HL-60 (cell line): Measurements from ENCODE around the gene PAIP1.

Source experiments
- DNase-seq, 2 experiments: peaks; one replicate each; pipeline ENCODE4 v3.0.0-alpha.2; 2010 to 2020; ENCODE audit warnings: low read depth in 1 of 2, low spot score in 1 of 2
- H3K27ac ChIP-seq: fragments of 250-450 bp; sonication (Bioruptor Pico); replicated peaks from 2 replicates; pipeline ENCODE4 v1.5.1; 2020; ENCODE audit warnings: mild to moderate bottlenecking, moderate library complexity
- H3K27me3 ChIP-seq: fragments of 250-450 bp; sonication (Bioruptor Pico); 2 replicates; pipeline ENCODE4 v1.5.1; 2021; ENCODE audit warnings: mild to moderate bottlenecking, moderate library complexity; ENCODE audit not compliant: insufficient read depth, poor library complexity, severe bottlenecking
- H3K4me3 ChIP-seq: replicated peaks from 2 replicates; pipeline ENCODE4 v1.5.1; 2011; ENCODE audit warnings: mild to moderate bottlenecking, control low read depth, low read length; ENCODE audit not compliant: insufficient read depth
- CTCF ChIP-seq: IDR thresholded peaks from one replicate; pipeline ENCODE4 v1.5.1; 2011; ENCODE audit warnings: low read length, control low read depth, inconsistent platforms; ENCODE audit not compliant: insufficient read depth
- GABPA ChIP-seq: IDR thresholded peaks from 2 replicates; pipeline ENCODE4 v1.6.1; 2012; ENCODE audit warnings: low read depth
- POLR2AphosphoS5 ChIP-seq: IDR thresholded peaks from 2 replicates; pipeline ENCODE4 v1.6.1; 2012; ENCODE audit warnings: low read depth
- REST ChIP-seq: IDR thresholded peaks from 2 replicates; pipeline ENCODE4 v1.6.1; 2012; ENCODE audit warnings: low read depth; ENCODE audit not compliant: insufficient replicate concordance
- SPI1 ChIP-seq: IDR thresholded peaks from 2 replicates; pipeline ENCODE4 v1.6.1; 2012; ENCODE audit warnings: low read depth, mild to moderate bottlenecking, borderline replicate concordance

PAIP1 gene

GRCh38 chr5:43554497-43554896, 2.4 kb downstream of the PAIP1 start:
- Histone ChIP-seq H3K27ac (no peak overlapping the region), H3K27me3 (no peaks in the 10 kb centered on the region), H3K4me3 (no peak overlapping the region)
- no peak for DNase-seq
- no peak for TF ChIP-seq REST
- TF ChIP-seq GABPA: no peak
- no peak for TF ChIP-seq POLR2AphosphoS5
- TF ChIP-seq CTCF: no peak
- no peak for TF ChIP-seq SPI1

GRCh38 chr5:43553381-43553780, 3.5 kb downstream of the PAIP1 start:
- Histone ChIP-seq H3K4me3 (no peak overlapping the region), H3K27me3 (no peaks in the 10 kb centered on the region), H3K27ac (no peak overlapping the region)
- DNase-seq: no peak
- TF ChIP-seq SPI1 (no peak), GABPA (no peak), CTCF (no peak), POLR2AphosphoS5 (no peak), REST (no peak)

GRCh38 chr5:43551731-43552130, 5.1 kb downstream of the PAIP1 start:
- TF ChIP-seq POLR2AphosphoS5: no peak
- TF ChIP-seq REST: no peak
- no peak for TF ChIP-seq GABPA
- TF ChIP-seq SPI1: no peak
- TF ChIP-seq CTCF: no peak
- no peak overlapping the region for H3K27ac ChIP-seq
- no peak for DNase-seq
- no peak overlapping the region for H3K4me3 ChIP-seq
- no peaks in the 10 kb centered on the region for H3K27me3 ChIP-seq
